ENCODE measurements around the gene FCF1.

Gene FCF1

GRCh38 chr14:74684434-74684833 lies 28.5 kb upstream of the FCF1 start:
- in situ Hi-C loops (cut with MboI; ENCODE audit: low pct_unique_long_range_greater_than_20kb, low sequenced_read_pairs, unreplicated experiment): no loop called here
- TF ChIP-seq, protein P1, sequence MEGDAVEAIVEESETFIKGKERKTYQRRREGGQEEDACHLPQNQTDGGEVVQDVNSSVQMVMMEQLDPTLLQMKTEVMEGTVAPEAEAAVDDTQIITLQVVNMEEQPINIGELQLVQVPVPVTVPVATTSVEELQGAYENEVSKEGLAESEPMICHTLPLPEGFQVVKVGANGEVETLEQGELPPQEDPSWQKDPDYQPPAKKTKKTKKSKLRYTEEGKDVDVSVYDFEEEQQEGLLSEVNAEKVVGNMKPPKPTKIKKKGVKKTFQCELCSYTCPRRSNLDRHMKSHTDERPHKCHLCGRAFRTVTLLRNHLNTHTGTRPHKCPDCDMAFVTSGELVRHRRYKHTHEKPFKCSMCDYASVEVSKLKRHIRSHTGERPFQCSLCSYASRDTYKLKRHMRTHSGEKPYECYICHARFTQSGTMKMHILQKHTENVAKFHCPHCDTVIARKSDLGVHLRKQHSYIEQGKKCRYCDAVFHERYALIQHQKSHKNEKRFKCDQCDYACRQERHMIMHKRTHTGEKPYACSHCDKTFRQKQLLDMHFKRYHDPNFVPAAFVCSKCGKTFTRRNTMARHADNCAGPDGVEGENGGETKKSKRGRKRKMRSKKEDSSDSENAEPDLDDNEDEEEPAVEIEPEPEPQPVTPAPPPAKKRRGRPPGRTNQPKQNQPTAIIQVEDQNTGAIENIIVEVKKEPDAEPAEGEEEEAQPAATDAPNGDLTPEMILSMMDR (IDR thresholded peaks at IDR 0.05; ENCODE audit: extremely low read depth, insufficient read depth, missing control alignments): no peak
- peak; percentile 36 for DNase-seq (ENCODE audit: low spot score)

- TF ChIP-seq, protein P1 (IDR thresholded peaks at IDR 0.05; ENCODE audit: extremely low read depth, insufficient read depth, missing control alignments): no peak
- no peak for DNase-seq (ENCODE audit: low spot score)
- in situ Hi-C loops (cut with MboI; ENCODE audit: low pct_unique_long_range_greater_than_20kb, low sequenced_read_pairs, unreplicated experiment): no loop called here
These were observed 27.9 kb upstream of the FCF1 start for GRCh38 chr14:74685056-74685455.

- TF ChIP-seq, protein P1 (IDR thresholded peaks at IDR 0.05; ENCODE audit: extremely low read depth, insufficient read depth, missing control alignments): no peak
- in situ Hi-C loops (cut with MboI; ENCODE audit: low pct_unique_long_range_greater_than_20kb, low sequenced_read_pairs, unreplicated experiment): no loop called here
- DNase-seq (ENCODE audit: low spot score): no peak
These were observed 26.8 kb upstream of the FCF1 start for GRCh38 chr14:74685921-74686678.

DNA sequence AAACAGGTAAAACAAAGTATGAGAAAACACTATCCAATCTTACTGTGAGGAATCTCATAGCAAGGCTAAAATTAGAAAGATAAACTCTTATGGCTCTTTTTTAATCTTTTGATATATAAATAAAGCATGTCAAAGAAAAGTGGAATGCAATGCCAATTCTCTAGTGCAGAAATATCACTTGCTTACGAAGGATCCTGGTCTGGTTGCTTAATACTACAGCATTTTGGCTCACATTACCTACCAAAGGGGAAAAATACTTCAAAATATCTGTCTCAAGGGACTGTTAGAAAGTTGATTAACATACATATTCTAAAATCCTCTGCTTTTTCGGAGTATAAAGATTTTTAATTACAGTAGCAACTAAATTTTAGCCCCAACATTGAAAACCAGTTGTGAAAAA lies 21.5 kb upstream of the FCF1 start:
- TF ChIP-seq, protein P1 (IDR thresholded peaks at IDR 0.05; ENCODE audit: extremely low read depth, insufficient read depth, missing control alignments): no peak
- in situ Hi-C loops (cut with MboI; ENCODE audit: low pct_unique_long_range_greater_than_20kb, low sequenced_read_pairs, unreplicated experiment): no loop called here
- DNase-seq (ENCODE audit: low spot score): no peak

DNA sequence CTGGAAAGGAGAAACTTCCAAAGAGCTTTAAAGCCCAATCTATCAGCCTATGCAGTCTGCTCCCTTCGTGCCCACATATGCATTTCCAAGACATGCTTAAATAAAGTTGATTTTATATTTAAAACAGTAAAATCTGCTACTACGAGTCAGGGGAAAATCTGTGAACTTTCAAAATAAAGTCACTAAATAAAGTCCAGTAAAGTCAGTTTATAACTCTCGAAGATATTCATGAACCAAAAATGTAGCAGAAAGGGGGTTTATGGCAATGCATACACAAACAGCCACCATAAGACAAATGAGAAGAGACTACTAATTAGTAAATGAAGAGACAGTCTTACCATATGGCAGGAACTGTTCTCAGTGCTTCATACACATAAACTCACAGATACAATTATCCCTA lies 19.8 kb upstream of the FCF1 start:
- in situ Hi-C loops (cut with MboI; ENCODE audit: low pct_unique_long_range_greater_than_20kb, low sequenced_read_pairs, unreplicated experiment): no loop called here
- TF ChIP-seq, protein P1 (IDR thresholded peaks at IDR 0.05; ENCODE audit: extremely low read depth, insufficient read depth, missing control alignments): no peak
- DNase-seq (ENCODE audit: low spot score): no peak

DNA sequence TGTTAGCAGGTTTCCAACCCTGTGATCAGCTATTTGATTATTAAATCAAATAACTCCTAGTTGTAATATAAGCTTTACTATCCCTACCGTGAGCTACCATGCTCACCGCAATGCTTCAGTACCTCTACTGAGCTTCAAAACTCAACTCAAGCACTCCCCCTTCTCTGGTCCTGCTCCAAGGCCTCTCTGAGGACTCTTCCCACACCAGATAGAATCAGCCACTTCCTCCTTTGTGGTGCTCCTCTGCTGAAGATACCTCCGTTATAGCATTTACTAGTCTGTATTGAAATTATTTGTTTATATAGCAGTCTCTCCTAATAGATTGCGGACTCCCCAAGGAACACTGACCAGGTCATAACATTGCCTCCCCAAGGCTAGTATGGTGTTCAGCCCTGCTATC lies 17.5 kb upstream of the FCF1 start:
- in situ Hi-C loops (cut with MboI; ENCODE audit: low pct_unique_long_range_greater_than_20kb, low sequenced_read_pairs, unreplicated experiment): no loop called here
- TF ChIP-seq, protein P1 (IDR thresholded peaks at IDR 0.05; ENCODE audit: extremely low read depth, insufficient read depth, missing control alignments): no peak
- DNase-seq (ENCODE audit: low spot score): no peak
